Keratinocyte (primary cell): ENCODE results near the gene SLC4A2. TPM values are rescaled to one million over a fixed set of nuclear protein-coding genes. Genes with fewer than 3 reads are reported as not detected.

Experiments used
- DNase-seq: peaks from one replicate; pipeline ENCODE4 v3.0.0-alpha.2; 2011; ENCODE audit warnings: low read depth, missing footprints, low spot score
- FAIRE-seq: peaks from 2 replicates; lab custom pipeline; 2011; peaks lifted over from hg19 to GRCh38; lab: Jason Lieb, UNC
- H2AFZ ChIP-seq: 2 replicates; pipeline ENCODE4 v1.6.0; 2012; ENCODE audit warnings: low read length, control low read depth, inconsistent platforms; ENCODE audit not compliant: control insufficient read depth
- H3K27ac ChIP-seq: 2 replicates; pipeline ENCODE4 v1.5.1; 2011; ENCODE audit warnings: low read length; ENCODE audit not compliant: control insufficient read depth, insufficient read depth
- H3K27me3 ChIP-seq: 3 replicates; pipeline ENCODE4 v1.6.0; 2011; ENCODE audit warnings: low read length; ENCODE audit not compliant: control insufficient read depth, insufficient read depth; ENCODE audit errors: extremely low read depth
- H3K36me3 ChIP-seq, 2 experiments: 2 replicates in 1 of 2; 3 replicates in 1 of 2; pipeline ENCODE4 v1.5.1; 2011; ENCODE audit warnings: low read length in 2 of 2, mild to moderate bottlenecking in 1 of 2; ENCODE audit not compliant: control insufficient read depth in 2 of 2, insufficient read depth in 2 of 2; ENCODE audit errors: extremely low read depth in 1 of 2
- H3K4me1 ChIP-seq: 3 replicates; pipeline ENCODE4 v1.5.1; 2011; ENCODE audit warnings: low read length; ENCODE audit not compliant: control insufficient read depth, insufficient read depth; ENCODE audit errors: extremely low read depth
- H3K4me2 ChIP-seq: 3 replicates; pipeline ENCODE4 v1.6.0; 2011; ENCODE audit warnings: low read depth, low read length; ENCODE audit not compliant: control insufficient read depth, insufficient read depth; ENCODE audit errors: extremely low read depth
- H3K4me3 ChIP-seq, 3 experiments: fragments of 200-600 bp in 1 of 3; sonication (generic) in 1 of 3; 2 replicates in 2 of 3; 3 replicates in 1 of 3; pipeline ENCODE4 v1.5.1; 2011 to 2016; ENCODE audit warnings: low read length in 3 of 3, mild to moderate bottlenecking in 3 of 3, control low read depth in 2 of 3, inconsistent platforms in 1 of 3, low read depth in 1 of 3, mixed read lengths in 1 of 3, mixed run types in 1 of 3, moderate library complexity in 1 of 3; ENCODE audit not compliant: control insufficient read depth in 2 of 3, insufficient read depth in 2 of 3; ENCODE audit errors: extremely low read depth in 1 of 3
- H3K79me2 ChIP-seq: 2 replicates; pipeline ENCODE4 v1.6.0; 2012; ENCODE audit warnings: low read length; ENCODE audit not compliant: control insufficient read depth, insufficient read depth
- H3K9ac ChIP-seq: 3 replicates; pipeline ENCODE4 v1.6.0; 2011; ENCODE audit warnings: low read length; ENCODE audit not compliant: control insufficient read depth, insufficient read depth; ENCODE audit errors: extremely low read depth
- H3K9me1 ChIP-seq: 3 replicates; pipeline ENCODE4 v1.6.0; 2011; ENCODE audit warnings: low read length; ENCODE audit not compliant: control insufficient read depth, insufficient read depth; ENCODE audit errors: extremely low read depth
- H3K9me3 ChIP-seq: 2 replicates; pipeline ENCODE4 v1.5.1; 2012; ENCODE audit warnings: low read depth, low read length; ENCODE audit not compliant: control insufficient read depth
- H4K20me1 ChIP-seq: 3 replicates; pipeline ENCODE4 v1.6.0; 2011; ENCODE audit warnings: low read length; ENCODE audit not compliant: control insufficient read depth, insufficient read depth; ENCODE audit errors: extremely low read depth
- CTCF ChIP-seq, 3 experiments: IDR thresholded peaks in 1 of 3; conservative IDR thresholded peaks in 1 of 3; optimal IDR thresholded peaks in 1 of 3; 2 replicates in 2 of 3; 3 replicates in 1 of 3; pipeline versions ENCODE3 to v1.5.1; 2011; ENCODE audit warnings: low read length in 3 of 3, mild to moderate bottlenecking in 3 of 3, moderate library complexity in 2 of 3, control low read depth in 1 of 3, inconsistent platforms in 1 of 3; ENCODE audit not compliant: insufficient read depth in 2 of 3; ENCODE audit errors: extremely low read depth in 1 of 3
- EZH2 ChIP-seq: IDR thresholded peaks from one replicate; pipeline ENCODE4 v1.6.1; 2012; ENCODE audit warnings: inconsistent platforms, mild to moderate bottlenecking, low read length, moderate library complexity
- dilution Hi-C: fragments of 300-500 bp; cut with MboI; formaldehyde crosslinking; loops from one replicate; pipeline ENCODE4 v1.7.0; 2020; ENCODE audit warnings: low sequenced_read_pairs; ENCODE audit not compliant: extremely low pct_ligation_motif_present
- polyA plus RNA-seq, 5 experiments: library from polyadenylated mRNA; depleted of rRNA in 3 of 5; stranded (reverse) in 3 of 5; stranded (forward) in 1 of 5; unstranded in 1 of 5; fragments of >200 nt; gene quantifications; 1 replicate in 1 of 5; 2 replicates in 3 of 5; 3 replicates in 1 of 5; pipeline versions ENCODE4 v1.2.1 to v1.2.3, GENCODE V29; 2011 to 2012; ENCODE audit warnings: missing spikeins in 2 of 5, low read depth in 1 of 5, low replicate concordance in 1 of 5

SLC4A2 gene
- polyA plus RNA-seq, 1 donor (not counting 4 experiments of a cell fraction or from before 2014, with no cell fraction given) = 33.8 TPM

- peaks cover 29% of the 10 kb centered on the region for H3K4me1 ChIP-seq
- H3K27ac ChIP-seq = no peak overlapping the region
- FAIRE-seq = no peak
- H3K36me3 ChIP-seq = peaks cover 45 to 48% of the 10 kb centered on the region in 2 experiments
- dilution Hi-C loops = no loop called here
- H2AFZ ChIP-seq = no peak overlapping the region
- no peak for DNase-seq
- H3K9ac ChIP-seq = no peak overlapping the region
- no peak for TF ChIP-seq CTCF (optimal IDR thresholded peaks at IDR 0.05 in 1 of 3, IDR thresholded peaks at IDR 0.05 in 1 of 3, conservative IDR thresholded peaks at IDR 0.05 in 1 of 3; ENCODE audit: extremely low read depth in 1 of 3, insufficient read depth in 2 of 3, low read length in 3 of 3)
- TF ChIP-seq EZH2 = no peak
- no peak overlapping the region for H3K4me2 ChIP-seq
- no peak overlapping the region for H3K4me3 ChIP-seq
- peaks cover 17% of the 10 kb centered on the region for H4K20me1 ChIP-seq
- H3K9me1 ChIP-seq = peaks cover 2% of the 10 kb centered on the region
- H3K9me3 ChIP-seq = no peaks in the 10 kb centered on the region
- H3K79me2 ChIP-seq = peaks cover 48% of the 10 kb centered on the region
- H3K27me3 ChIP-seq = no peaks in the 10 kb centered on the region
These were observed 62.2 kb downstream of the SLC4A2 start for GRCh38 chr7:151121380-151122170.

GRCh38 chr7:151122276-151122675 lies 62.9 kb downstream of the SLC4A2 start:
- H3K27me3 ChIP-seq = no peaks in the 10 kb centered on the region
- no peak overlapping the region for H3K9ac ChIP-seq
- H3K9me3 ChIP-seq = no peaks in the 10 kb centered on the region
- no peak overlapping the region for H3K27ac ChIP-seq
- no peak overlapping the region for H2AFZ ChIP-seq
- DNase-seq (no peak), FAIRE-seq (no peak)
- no peak overlapping the region for H3K4me2 ChIP-seq
- H3K4me3 ChIP-seq = no peak overlapping the region
- H3K9me1 ChIP-seq = peaks cover 2% of the 10 kb centered on the region
- H3K36me3 ChIP-seq = peaks cover 46 to 50% of the 10 kb centered on the region in 2 experiments
- dilution Hi-C loops = no loop called here
- peaks cover 42% of the 10 kb centered on the region for H3K79me2 ChIP-seq
- H4K20me1 ChIP-seq = peaks cover 20% of the 10 kb centered on the region
- H3K4me1 ChIP-seq = peaks cover 22% of the 10 kb centered on the region
- TF ChIP-seq EZH2 (no peak), CTCF (optimal IDR thresholded peaks at IDR 0.05 in 1 of 3, IDR thresholded peaks at IDR 0.05 in 1 of 3, conservative IDR thresholded peaks at IDR 0.05 in 1 of 3; ENCODE audit: extremely low read depth in 1 of 3, insufficient read depth in 2 of 3, low read length in 3 of 3) (no peak)
